Colonic mucosa (tissue), 4 donors: ENCODE data around the gene LNX1. TPM values are rescaled to one million over a fixed set of nuclear protein-coding genes. Genes with fewer than 3 reads are reported as not detected.

Experiments
- DNase-seq: peaks from one replicate; pipeline ENCODE4 v3.0.0-alpha.2; 2020
- H3K27ac ChIP-seq: fragments of 200-600 bp; one replicate; pipeline ENCODE4 v1.8.0; 2021
- H3K27me3 ChIP-seq: fragments of 200-600 bp; one replicate; pipeline ENCODE4 v1.8.0; 2021
- H3K36me3 ChIP-seq: fragments of 200-600 bp; one replicate; pipeline ENCODE4 v1.8.0; 2021
- H3K4me1 ChIP-seq: fragments of 200-600 bp; one replicate; pipeline ENCODE4 v1.8.0; 2021; ENCODE audit warnings: mild to moderate bottlenecking
- H3K4me3 ChIP-seq: fragments of 200-600 bp; one replicate; pipeline ENCODE4 v1.8.0; 2021
- H3K9ac ChIP-seq, 2 donors: one replicate each; pipeline ENCODE4 v1.7.0; 2013; ENCODE audit warnings: control low read depth in 2 of 2, low read depth in 2 of 2, low read length in 2 of 2
- H3K9me3 ChIP-seq: fragments of 200-600 bp; one replicate; pipeline ENCODE4 v1.8.0; 2021
- CTCF ChIP-seq: fragments of 200-600 bp; IDR thresholded peaks from one replicate; pipeline ENCODE4 v1.8.0; 2022; ENCODE audit warnings: antibody characterized with exemption, mild to moderate bottlenecking
- intact Hi-C: fragments of 100-400 bp; cut with DNase I; formaldehyde crosslinking; loops from one replicate; pipeline ENCODE4 v1.14.1; 2022
- total RNA-seq, 2 donors: library from RNA; stranded (reverse); fragmentation: NEBNext Ultra II Directional in 1 of 2; extraction: Animal tissue kit (Norgen Biotek cat#: 25700) in 1 of 2; gene quantifications; one replicate each; pipeline ENCODE4 v1.2.1, GENCODE V29; 2021
- donor health status: healthy.
- donor health status: DM: no; HTN: no; CAD: no.
- donor health status: DM: no; HTN: no; CAD: no.

LNX1 gene
- total RNA-seq, 2 donors from 2014 or later: 9.7 to 25.0 TPM

DNA sequence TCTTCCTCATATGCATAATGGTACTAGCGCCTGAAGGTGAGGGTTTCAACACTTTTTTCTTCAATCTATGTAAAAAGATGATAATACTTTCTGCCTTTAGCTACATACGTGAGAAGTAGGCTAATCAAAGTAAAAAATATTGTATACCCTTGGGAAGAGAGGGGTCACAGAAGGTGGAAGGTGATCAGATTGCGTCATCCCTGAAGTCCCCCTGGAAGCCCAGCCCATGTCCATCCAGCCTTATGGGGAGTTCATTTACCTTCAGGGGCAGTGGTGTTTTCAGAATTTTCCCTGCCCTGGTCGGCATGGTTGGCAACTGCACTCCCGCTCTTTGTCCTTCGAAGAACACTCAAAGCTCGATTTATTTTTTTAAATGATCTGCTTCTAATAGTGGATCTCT is 84.2 kb downstream of the LNX1 start:
- Histone ChIP-seq H3K27ac (no peak overlapping the region), H3K27me3 (no peaks in the 10 kb centered on the region), H3K4me3 (no peak overlapping the region), H3K9ac (no peak overlapping the region), H3K36me3 (no peaks in the 10 kb centered on the region), H3K4me1 (no peaks in the 10 kb centered on the region), H3K9me3 (no peaks in the 10 kb centered on the region)
- TF ChIP-seq CTCF: no peak
- no peak for DNase-seq
- intact Hi-C loops: no loop called here

- H3K27me3 ChIP-seq: no peaks in the 10 kb centered on the region
- no peaks in the 10 kb centered on the region for H3K36me3 ChIP-seq
- no peak overlapping the region for H3K9ac ChIP-seq
- H3K4me1 ChIP-seq: no peaks in the 10 kb centered on the region
- no peak for DNase-seq
- H3K27ac ChIP-seq: no peak overlapping the region
- no peak overlapping the region for H3K4me3 ChIP-seq
- intact Hi-C loops: no loop called here
- no peaks in the 10 kb centered on the region for H3K9me3 ChIP-seq
- no peak for TF ChIP-seq CTCF
Observed at GRCh38 chr4:53505947-53506346, 85.3 kb downstream of the LNX1 start.

DNA sequence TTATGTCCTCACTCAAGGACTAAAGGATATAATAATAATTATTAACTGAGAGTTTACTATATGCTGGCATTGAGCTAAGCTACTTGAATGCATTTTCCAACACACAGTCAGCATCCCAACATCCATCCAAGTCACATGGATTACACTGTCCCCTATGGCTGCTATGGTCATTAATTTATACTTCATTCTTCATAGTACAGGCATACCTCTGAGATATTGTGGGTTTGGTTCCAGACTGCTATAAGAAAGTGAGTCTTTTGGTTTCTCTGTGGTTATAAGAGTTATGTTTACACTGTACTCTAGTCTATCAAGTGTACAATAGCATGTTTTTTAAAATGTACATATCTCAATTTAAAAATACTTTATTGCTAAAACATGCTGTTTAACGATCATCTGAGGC is 89.2 kb downstream of the LNX1 start:
- no peak for TF ChIP-seq CTCF
- no peaks in the 10 kb centered on the region for H3K4me1 ChIP-seq
- H3K9ac ChIP-seq: no peak overlapping the region
- H3K27ac ChIP-seq: no peak overlapping the region
- no peak overlapping the region for H3K4me3 ChIP-seq
- H3K27me3 ChIP-seq: no peaks in the 10 kb centered on the region
- intact Hi-C loops: no loop called here
- DNase-seq: no peak
- no peaks in the 10 kb centered on the region for H3K36me3 ChIP-seq
- H3K9me3 ChIP-seq: no peaks in the 10 kb centered on the region

- H3K36me3 ChIP-seq: no peaks in the 10 kb centered on the region
- H3K27ac ChIP-seq: no peak overlapping the region
- DNase-seq: no peak
- no peaks in the 10 kb centered on the region for H3K4me1 ChIP-seq
- intact Hi-C loops: no loop called here
- H3K4me3 ChIP-seq: no peak overlapping the region
- no peaks in the 10 kb centered on the region for H3K9me3 ChIP-seq
- H3K27me3 ChIP-seq: no peaks in the 10 kb centered on the region
- no peak for TF ChIP-seq CTCF
- no peak overlapping the region for H3K9ac ChIP-seq
Observed at GRCh38 chr4:53501561-53501960, 89.7 kb downstream of the LNX1 start.

DNA sequence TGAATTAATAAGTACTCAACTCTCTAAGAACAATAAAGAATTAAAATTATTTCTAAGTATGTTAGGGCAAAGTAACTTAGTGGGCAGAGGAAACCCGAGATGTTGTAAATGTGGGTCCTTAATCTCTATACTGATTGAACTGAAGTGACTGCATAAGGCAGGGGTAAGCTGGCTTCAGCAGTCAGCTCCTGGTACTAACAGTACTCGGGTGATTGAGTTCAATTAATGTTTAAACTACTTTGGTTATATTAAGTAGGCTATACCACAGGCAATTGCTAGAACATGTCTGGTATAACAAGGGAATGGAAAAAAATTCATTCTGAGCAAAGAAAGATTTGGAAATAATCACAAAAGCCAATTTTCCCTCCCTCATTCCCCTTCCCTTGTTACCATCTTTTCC is 90.7 kb downstream of the LNX1 start:
- Histone ChIP-seq H3K4me1 (no peaks in the 10 kb centered on the region), H3K27me3 (no peaks in the 10 kb centered on the region), H3K9me3 (no peaks in the 10 kb centered on the region), H3K9ac (no peak overlapping the region), H3K36me3 (no peaks in the 10 kb centered on the region), H3K27ac (no peak overlapping the region), H3K4me3 (no peak overlapping the region)
- TF ChIP-seq CTCF: no peak
- intact Hi-C loops: no loop called here
- DNase-seq: no peak

DNA sequence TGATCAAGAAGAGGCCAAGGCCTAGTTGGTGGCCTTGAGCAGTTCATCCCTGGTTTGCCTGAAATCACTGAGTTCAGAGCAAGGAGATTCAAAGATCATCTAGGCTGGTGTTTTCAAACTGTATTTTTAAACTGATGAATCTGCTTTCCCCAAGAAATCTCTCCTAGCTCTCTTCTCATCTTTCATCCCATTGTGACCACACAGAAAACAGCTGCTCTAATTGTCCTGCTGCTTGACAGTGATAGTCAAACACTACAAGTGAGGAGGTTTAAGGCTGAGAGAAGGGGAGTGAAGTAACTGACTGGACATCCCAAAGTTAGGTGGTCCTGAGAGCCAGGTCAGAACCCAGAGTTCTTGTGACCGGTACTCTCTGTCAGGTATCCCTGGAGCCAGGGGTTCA is 91.5 kb downstream of the LNX1 start:
- Histone ChIP-seq H3K9me3 (no peaks in the 10 kb centered on the region), H3K4me1 (no peaks in the 10 kb centered on the region), H3K4me3 (no peak overlapping the region), H3K27ac (no peak overlapping the region), H3K9ac (no peak overlapping the region), H3K27me3 (no peaks in the 10 kb centered on the region), H3K36me3 (no peaks in the 10 kb centered on the region)
- no peak for DNase-seq
- intact Hi-C loops: loop anchor here (10.0 kb wide), 3 partner anchors 55 to 735 kb away; no protein-coding TSS in a partner anchor
- no peak for TF ChIP-seq CTCF
